HCT116 (cell line): Measurements from ENCODE around the gene CHI3L2. TPM values are rescaled to one million over a fixed set of nuclear protein-coding genes. Genes with fewer than 3 reads are reported as not detected.

Experiments
- ATAC-seq: fragments of 200-7000 bp; cut with Tn5 transposase; 2 replicates; pipeline ENCODE4 v1.9.1; 2020; ENCODE audit warnings: mild to moderate bottlenecking, moderate library complexity
- BruUV-seq: library from RNA; stranded (reverse); fragments of 400-500 nt; replicated peaks from 2 replicates; lab custom pipeline; 2021; lab: Mats Ljungman, UMichigan
- CTCF ChIA-PET: fragments of 300-600 bp; sonication (Branson Sonifier 250); formaldehyde crosslinking; loops from one replicate; lab custom pipeline; 2021; ENCODE audit warnings: antibody characterized with exemption; lab: Charles Lee
- POLR2A ChIA-PET: fragments of 300-600, 350-600 bp; sonication (Branson Sonifier 250); formaldehyde crosslinking; loops from one replicate; lab custom pipeline; 2021; ENCODE audit warnings: antibody characterized with exemption; lab: Charles Lee
- RAD21 ChIA-PET, 2 experiments: fragments of 300-600 bp; sonication (Branson Sonifier 250); formaldehyde crosslinking; loops; one replicate each; lab custom pipeline; 2023; ENCODE audit warnings: low total read pairs in 2 of 2; ENCODE audit not compliant: uncharacterized antibody in 2 of 2, unreplicated experiment in 2 of 2, low non-redundant PET in 1 of 2; lab: Charles Lee
- DNase-seq: peaks from one replicate; pipeline ENCODE4 v3.0.0-alpha.2; 2010; ENCODE audit warnings: low read depth, low spot score
- H2AFZ ChIP-seq: fragments of 200-600 bp; shearing (Covaris generic), sonication (generic); 2 replicates; pipeline ENCODE4 v1.6.1; 2017; ENCODE audit warnings: low read depth, mixed run types, mixed read lengths, antibody characterized with exemption, low read length; ENCODE audit not compliant: poor library complexity, severe bottlenecking
- H3K27ac ChIP-seq: 2 replicates; pipeline ENCODE4 v1.5.1; 2012; ENCODE audit warnings: low read depth, low read length
- H3K27me3 ChIP-seq: fragments of 200-600 bp; sonication (generic); 2 replicates; pipeline ENCODE4 v1.6.1; 2016; ENCODE audit warnings: mixed run types, low read length, mixed read lengths; ENCODE audit not compliant: insufficient read depth
- H3K36me3 ChIP-seq, 2 experiments: fragments of 200-500 bp in 1 of 2; fragments of 200-600 bp in 1 of 2; sonication (Bioruptor generic) in 1 of 2; sonication (generic) in 1 of 2; 2 replicates each; pipeline versions ENCODE4 v1.5.1 to v1.6.1; 2014 to 2016; ENCODE audit warnings: low read length in 2 of 2, inconsistent platforms in 1 of 2, mixed read lengths in 1 of 2, mixed run types in 1 of 2; ENCODE audit not compliant: insufficient read depth in 2 of 2, control insufficient read depth in 1 of 2
- H3K4me1 ChIP-seq, 2 experiments: fragments of 200-600 bp in 1 of 2; sonication (generic) in 1 of 2; 2 replicates each; pipeline versions ENCODE4 v1.5.1 to v1.6.1; 2012 to 2017; ENCODE audit warnings: low read length in 2 of 2, inconsistent platforms in 1 of 2, mild to moderate bottlenecking in 1 of 2, mixed read lengths in 1 of 2, mixed run types in 1 of 2, moderate library complexity in 1 of 2; ENCODE audit not compliant: insufficient read depth in 2 of 2, control insufficient read depth in 1 of 2
- H3K4me2 ChIP-seq: fragments of 200-600 bp; sonication (generic); 2 replicates; pipeline ENCODE4 v1.6.1; 2017; ENCODE audit warnings: mixed run types, low read length, mixed read lengths
- H3K4me3 ChIP-seq, 2 experiments: fragments of 200-600 bp in 1 of 2; sonication (generic) in 1 of 2; replicated peaks in 1 of 2; 2 replicates each; pipeline ENCODE4 v1.5.1; 2011 to 2016; ENCODE audit warnings: low read length in 2 of 2, control low read depth in 1 of 2, low read depth in 1 of 2, mild to moderate bottlenecking in 1 of 2, mixed read lengths in 1 of 2, mixed run types in 1 of 2
- H3K79me2 ChIP-seq: fragments of 200-600 bp; sonication (generic); 2 replicates; pipeline ENCODE4 v1.6.1; 2017; ENCODE audit warnings: mild to moderate bottlenecking, mixed run types, low read length, moderate library complexity, mixed read lengths; ENCODE audit not compliant: insufficient read depth
- H3K9ac ChIP-seq: fragments of 200-600 bp; sonication (generic); 2 replicates; pipeline ENCODE4 v1.6.1; 2016; ENCODE audit warnings: low read length, mixed read lengths
- H3K9me2 ChIP-seq: fragments of 200-600 bp; sonication (generic), shearing (Covaris generic); 2 replicates; pipeline ENCODE4 v1.6.1; 2017; ENCODE audit warnings: mixed run types, mild to moderate bottlenecking, moderate library complexity; ENCODE audit not compliant: insufficient read depth
- H3K9me3 ChIP-seq, 2 experiments: fragments of 200-500 bp in 1 of 2; fragments of 200-600 bp in 1 of 2; sonication (Bioruptor generic) in 1 of 2; sonication (generic) in 1 of 2; 2 replicates each; pipeline ENCODE4 v1.6.1; 2014 to 2017; ENCODE audit warnings: low read length in 2 of 2, mixed read lengths in 2 of 2, inconsistent platforms in 1 of 2, low read depth in 1 of 2, mild to moderate bottlenecking in 1 of 2, mixed run types in 1 of 2, moderate library complexity in 1 of 2; ENCODE audit not compliant: control insufficient read depth in 1 of 2, insufficient read depth in 1 of 2
- H4K20me1 ChIP-seq: fragments of 200-600 bp; sonication (generic), shearing (Covaris generic); 2 replicates; pipeline ENCODE4 v1.6.1; 2017; ENCODE audit warnings: mixed run types, mild to moderate bottlenecking, moderate library complexity; ENCODE audit not compliant: insufficient read depth
- CBX3 ChIP-seq: IDR thresholded peaks from 2 replicates; pipeline ENCODE4 v1.6.1; 2012; ENCODE audit warnings: low read depth
- ELF1 ChIP-seq: IDR thresholded peaks from 2 replicates; pipeline ENCODE4 v1.6.1; 2012; ENCODE audit warnings: low read depth, borderline replicate concordance
- POLR2AphosphoS5 ChIP-seq: IDR thresholded peaks from 2 replicates; pipeline ENCODE4 v1.6.1; 2011; ENCODE audit warnings: mild to moderate bottlenecking, low read depth, low read length, moderate library complexity
- REST ChIP-seq: IDR thresholded peaks from 2 replicates; pipeline ENCODE4 v1.6.1; 2012; ENCODE audit warnings: low read depth
- TCF7L2 ChIP-seq: IDR thresholded peaks from 2 replicates; pipeline ENCODE4 v1.7.0; 2011; ENCODE audit warnings: borderline replicate concordance, inconsistent platforms; ENCODE audit not compliant: insufficient read depth, insufficient read length; ENCODE audit errors: extremely low read depth
- ZBTB33 ChIP-seq: IDR thresholded peaks from 2 replicates; pipeline ENCODE4 v1.6.1; 2011; ENCODE audit warnings: mild to moderate bottlenecking, low read length, moderate library complexity; ENCODE audit not compliant: insufficient replicate concordance; ENCODE audit errors: extremely low read depth
- intact Hi-C: fragments of 100-400 bp; cut with micrococcal nuclease; formaldehyde crosslinking; loops from 2 replicates; pipeline ENCODE4 v1.10.0; 2022
- total RNA-seq: library from RNA; stranded (reverse); gene quantifications from one replicate; pipeline ENCODE4 v1.2.1, GENCODE V29; 2021; ENCODE audit not compliant: unreplicated experiment

The CHI3L2 gene
- total RNA-seq, 1 experiment from 2014 or later = not detected

GRCh38 chr1:111196213-111196612 lies 31.3 kb upstream of the CHI3L2 start:
- H3K9me2 ChIP-seq = no peaks in the 10 kb centered on the region
- H3K9ac ChIP-seq = no peak overlapping the region
- ChIA-PET RAD21 (no interaction called here), POLR2A (no interaction called here), CTCF (no interaction called here)
- H3K36me3 ChIP-seq = peaks cover 0 to 31% of the 10 kb centered on the region in 2 experiments; a peak in 2 of 4 replicates
- peaks cover 12 to 15% of the 10 kb centered on the region in 2 experiments; a peak in 2 of 4 replicates for H3K4me1 ChIP-seq
- H3K4me3 ChIP-seq = no peak overlapping the region
- no TSS peak for BruUV-seq
- H3K4me2 ChIP-seq = no peak overlapping the region
- no peak overlapping the region for H2AFZ ChIP-seq
- DNase-seq (no peak), ATAC-seq (no peak)
- no peaks in the 10 kb centered on the region for H4K20me1 ChIP-seq
- no peaks in the 10 kb centered on the region for H3K27me3 ChIP-seq
- intact Hi-C loops = no loop called here
- TF ChIP-seq TCF7L2 = no peak
- no peak for TF ChIP-seq ELF1
- TF ChIP-seq POLR2AphosphoS5 = 0 out of 2 replicates have a peak, but pooled peaks have one; percentile 4
- TF ChIP-seq CBX3 = no peak
- no peak for TF ChIP-seq REST
- no peak for TF ChIP-seq ZBTB33
- no peak overlapping the region for H3K27ac ChIP-seq
- no peaks in the 10 kb centered on the region for H3K9me3 ChIP-seq
- peaks cover 13% of the 10 kb centered on the region; the same call in 1 of the 2 replicates for H3K79me2 ChIP-seq
